SK-N-SH treated with all-trans-retinoic acid at 6 μM for 48 hours (cell line): ENCODE measurements around the gene ZBTB46.

Source experiments
- ESRRG ChIP-seq: fragments of 250-450 bp; sonication (Bioruptor Pico); IDR thresholded peaks from 2 replicates; pipeline ENCODE4 v1.6.1; 2021; ENCODE audit warnings: mild to moderate bottlenecking
- ZFP30 ChIP-seq: fragments of 450-650 bp; formaldehyde crosslinking; IDR thresholded peaks from 2 replicates; pipeline ENCODE4 v1.5.0; 2022; ENCODE audit warnings: mild to moderate bottlenecking, moderate library complexity
- TF ChIP-seq, protein P1 (sequence below): fragments of 250-450 bp; sonication (Bioruptor Pico); IDR thresholded peaks from 2 replicates; pipeline ENCODE4 v1.8.0; 2020; ENCODE audit warnings: mild to moderate bottlenecking, moderate library complexity, borderline replicate concordance

DNA sequence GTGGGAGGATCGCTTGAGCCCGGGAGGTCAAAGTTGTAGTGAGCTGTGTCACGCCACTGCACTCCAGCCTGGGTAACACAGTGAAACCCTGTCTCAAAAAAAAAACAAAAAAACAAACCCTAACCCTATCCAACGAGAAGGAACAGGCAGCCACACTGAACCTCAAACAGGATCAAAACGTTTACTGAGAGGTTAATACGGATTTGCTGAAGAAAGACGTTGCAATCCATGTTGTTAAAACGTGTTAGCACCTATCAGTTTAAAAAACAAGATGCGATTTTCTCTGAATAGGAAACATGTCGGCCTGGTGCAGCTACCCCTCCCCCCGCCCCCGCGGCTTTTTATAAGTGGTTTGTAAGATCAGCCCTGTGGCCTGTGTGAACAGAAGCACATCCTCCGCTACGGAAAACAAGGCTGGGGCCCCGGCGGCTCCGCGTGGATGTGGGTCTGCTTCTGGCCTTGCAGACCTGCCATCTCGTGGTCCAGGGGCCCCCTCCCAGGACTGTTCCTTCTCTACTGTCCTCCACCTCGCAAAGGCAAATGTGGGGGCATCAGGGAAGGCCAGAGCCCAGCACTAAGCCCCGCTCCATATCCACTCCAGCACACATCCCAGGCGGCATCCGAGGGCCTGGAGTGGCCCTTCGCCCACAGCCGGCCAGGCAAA lies 80.1 kb downstream of the ZBTB46 start:
- TF ChIP-seq, protein P1, sequence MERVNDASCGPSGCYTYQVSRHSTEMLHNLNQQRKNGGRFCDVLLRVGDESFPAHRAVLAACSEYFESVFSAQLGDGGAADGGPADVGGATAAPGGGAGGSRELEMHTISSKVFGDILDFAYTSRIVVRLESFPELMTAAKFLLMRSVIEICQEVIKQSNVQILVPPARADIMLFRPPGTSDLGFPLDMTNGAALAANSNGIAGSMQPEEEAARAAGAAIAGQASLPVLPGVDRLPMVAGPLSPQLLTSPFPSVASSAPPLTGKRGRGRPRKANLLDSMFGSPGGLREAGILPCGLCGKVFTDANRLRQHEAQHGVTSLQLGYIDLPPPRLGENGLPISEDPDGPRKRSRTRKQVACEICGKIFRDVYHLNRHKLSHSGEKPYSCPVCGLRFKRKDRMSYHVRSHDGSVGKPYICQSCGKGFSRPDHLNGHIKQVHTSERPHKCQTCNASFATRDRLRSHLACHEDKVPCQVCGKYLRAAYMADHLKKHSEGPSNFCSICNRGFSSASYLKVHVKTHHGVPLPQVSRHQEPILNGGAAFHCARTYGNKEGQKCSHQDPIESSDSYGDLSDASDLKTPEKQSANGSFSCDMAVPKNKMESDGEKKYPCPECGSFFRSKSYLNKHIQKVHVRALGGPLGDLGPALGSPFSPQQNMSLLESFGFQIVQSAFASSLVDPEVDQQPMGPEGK: no peak
- no peak for TF ChIP-seq ESRRG (CRISPR knock-in tag)
- no peak for TF ChIP-seq ZFP30 (CRISPR knock-in tag)
